HPDE6-E6E7 (cell line): ENCODE measurements around the gene TBC1D21.

Experiments used
- DNase-seq: peaks from one replicate; pipeline ENCODE4 v3.0.0; 2011; ENCODE audit warnings: missing footprints; ENCODE audit errors: extremely low spot score

TBC1D21 gene

GRCh38 chr15:73889053-73889761 is 15.8 kb downstream of the TBC1D21 start:
- no peak for DNase-seq

- no peak for DNase-seq
Measured at GRCh38 chr15:73889762-73890124, 16.4 kb downstream of the TBC1D21 start.

DNA sequence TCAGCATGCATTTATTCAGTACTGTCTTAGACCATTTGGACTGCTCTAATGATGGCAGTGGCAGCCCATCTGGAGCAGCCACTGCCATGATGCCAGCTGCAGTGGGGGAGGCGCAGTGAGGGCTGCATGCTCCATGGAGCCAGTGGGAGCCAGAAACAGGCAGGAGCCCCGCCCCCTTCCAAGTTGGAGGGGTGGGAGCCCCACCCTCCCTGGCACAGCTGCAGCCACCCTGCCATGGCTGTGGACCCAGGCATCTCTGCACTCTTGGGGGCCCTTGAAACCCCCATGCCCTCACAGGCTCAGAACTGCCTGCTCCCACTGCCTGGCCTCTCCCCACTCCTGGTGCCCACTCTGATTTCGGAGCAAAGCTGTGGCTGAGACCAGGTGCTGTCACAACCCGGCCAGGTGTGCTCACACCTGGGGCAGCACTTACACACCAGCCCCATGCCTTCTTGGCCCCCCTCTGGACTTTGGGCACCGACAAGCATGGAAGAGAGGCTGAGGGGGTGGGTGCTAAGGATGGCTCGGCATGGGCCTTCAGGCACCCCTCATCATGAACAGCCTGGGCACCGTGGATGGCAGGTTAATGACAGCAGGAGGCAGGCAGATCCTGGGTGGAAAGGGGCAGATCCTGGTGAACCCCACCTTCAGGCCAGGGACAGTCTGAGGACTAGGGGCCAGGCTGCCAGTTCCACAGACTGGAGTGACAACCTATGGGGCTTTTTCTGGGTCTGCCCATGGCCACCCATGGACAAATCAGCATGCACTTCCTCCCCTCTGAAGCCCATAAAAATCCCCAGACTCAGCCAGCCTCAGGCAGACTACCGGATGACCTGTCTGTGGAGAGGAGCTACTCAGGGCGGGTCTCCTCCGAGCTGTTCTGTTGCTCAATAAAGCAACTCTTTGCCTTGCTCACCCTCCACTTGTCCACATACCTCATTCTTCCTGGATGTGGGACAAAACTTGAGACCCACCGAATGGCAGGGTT is 18.3 kb downstream of the TBC1D21 start:
- DNase-seq, result no peak

DNA sequence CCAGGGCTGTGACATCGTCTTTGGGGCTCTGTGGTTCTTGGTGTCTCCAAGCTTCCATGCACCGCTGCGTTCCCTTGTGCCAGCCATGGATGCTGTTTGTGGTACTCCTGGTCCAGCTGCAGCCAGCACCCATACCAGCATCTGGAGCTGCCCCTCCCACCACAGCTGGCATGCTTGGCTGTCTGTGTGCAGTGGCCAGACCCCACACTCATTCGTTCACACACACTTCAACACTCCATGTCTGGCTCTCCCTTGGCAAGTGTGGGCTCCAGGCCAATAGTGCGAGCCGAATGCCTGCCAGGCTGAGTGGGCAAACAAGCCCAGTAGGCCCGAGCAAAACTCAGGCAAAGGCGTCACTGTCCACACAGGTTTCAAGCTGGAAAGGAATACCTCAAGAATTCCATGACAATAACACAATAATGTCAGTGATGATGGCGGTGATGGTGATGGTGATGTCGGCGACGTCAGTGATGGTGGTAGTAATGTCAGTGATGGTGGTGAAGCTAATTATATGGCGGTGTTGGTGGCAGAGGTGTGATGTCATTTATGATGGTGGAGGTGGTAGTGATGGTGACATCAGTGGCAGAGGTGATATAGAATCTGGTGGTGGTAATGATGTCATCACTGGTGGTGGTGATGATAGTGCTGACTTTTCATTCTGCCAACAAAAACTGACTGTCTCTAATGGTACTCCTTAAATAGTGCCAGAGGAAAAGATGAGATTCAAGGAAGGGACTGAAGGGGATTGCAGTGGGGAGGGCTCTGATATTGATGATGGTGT is 19.3 kb downstream of the TBC1D21 start:
- DNase-seq, result no peak

DNA sequence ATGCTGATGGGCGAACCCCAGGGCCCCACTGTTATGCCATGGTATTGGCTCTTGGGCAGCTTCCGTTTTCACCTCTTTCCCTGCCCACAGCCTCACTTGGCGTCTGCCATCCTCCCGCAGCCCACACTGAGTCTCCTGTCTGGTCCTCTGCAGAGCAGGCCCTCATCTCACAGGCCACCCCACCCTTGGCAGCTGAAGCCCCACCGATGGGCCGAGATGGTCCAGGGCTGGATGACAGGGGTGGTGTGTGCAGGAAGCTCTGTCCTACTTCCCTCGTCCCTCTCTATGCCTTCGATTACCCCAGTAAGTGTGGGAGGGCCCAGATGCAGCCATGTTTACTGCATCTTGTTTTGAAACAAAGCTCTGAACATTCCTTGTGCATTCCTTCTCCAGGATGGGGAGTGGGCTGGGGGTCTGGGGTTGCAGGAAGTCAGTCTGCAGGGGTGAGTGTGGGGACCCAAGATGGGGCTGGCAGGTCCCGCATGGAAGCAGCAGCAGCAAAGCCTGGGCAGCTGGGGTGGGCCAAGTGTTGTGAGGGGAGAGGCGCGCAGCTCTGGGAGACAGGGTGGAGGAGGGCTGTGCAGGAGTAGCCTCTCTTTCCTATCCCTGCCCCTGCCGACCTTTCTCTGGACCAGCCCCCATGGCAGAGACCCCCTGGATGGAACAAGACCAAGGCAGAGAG is 20.9 kb downstream of the TBC1D21 start:
- DNase-seq, result no peak

DNA sequence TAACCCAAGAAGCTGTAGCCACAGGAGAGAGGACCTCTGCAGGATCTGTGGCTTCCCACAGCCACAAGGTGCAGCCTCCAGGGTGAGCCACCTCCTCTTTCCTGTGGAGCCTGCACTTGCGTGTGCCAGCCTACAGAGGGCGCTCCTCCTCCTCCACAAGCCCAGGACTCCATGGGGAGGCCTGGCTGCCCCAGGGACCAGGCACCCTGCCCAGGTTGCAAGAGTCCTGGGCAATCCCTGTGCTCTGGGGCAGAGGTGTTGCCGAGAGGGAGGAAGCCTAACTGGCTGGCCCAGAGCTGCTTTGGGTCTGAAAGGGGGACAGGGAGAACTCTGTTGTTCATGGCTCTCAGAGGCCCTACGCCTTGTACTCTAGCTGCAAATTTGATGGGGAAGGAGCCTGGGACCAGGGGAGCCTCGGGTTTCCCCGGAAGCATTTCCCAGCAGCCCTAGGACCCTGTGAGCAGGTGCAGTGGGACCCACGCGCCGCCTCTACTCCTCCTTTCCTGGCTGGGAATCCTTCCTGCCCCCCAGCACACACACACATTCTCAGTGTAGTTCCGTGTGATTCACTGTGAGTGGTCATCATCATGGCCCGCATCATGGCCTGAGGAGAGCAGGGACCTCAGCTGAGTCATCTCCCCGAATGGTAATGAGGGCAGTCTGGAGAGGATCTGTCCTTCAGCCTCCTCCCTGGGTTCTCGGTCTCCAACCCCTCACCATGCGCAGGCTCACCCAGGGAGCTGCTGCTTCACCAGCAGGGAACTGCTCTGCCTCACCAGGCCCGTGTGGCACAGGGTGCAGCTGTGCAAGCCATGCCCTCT is 24.3 kb downstream of the TBC1D21 start:
- DNase-seq, result peak; percentile 74

DNA sequence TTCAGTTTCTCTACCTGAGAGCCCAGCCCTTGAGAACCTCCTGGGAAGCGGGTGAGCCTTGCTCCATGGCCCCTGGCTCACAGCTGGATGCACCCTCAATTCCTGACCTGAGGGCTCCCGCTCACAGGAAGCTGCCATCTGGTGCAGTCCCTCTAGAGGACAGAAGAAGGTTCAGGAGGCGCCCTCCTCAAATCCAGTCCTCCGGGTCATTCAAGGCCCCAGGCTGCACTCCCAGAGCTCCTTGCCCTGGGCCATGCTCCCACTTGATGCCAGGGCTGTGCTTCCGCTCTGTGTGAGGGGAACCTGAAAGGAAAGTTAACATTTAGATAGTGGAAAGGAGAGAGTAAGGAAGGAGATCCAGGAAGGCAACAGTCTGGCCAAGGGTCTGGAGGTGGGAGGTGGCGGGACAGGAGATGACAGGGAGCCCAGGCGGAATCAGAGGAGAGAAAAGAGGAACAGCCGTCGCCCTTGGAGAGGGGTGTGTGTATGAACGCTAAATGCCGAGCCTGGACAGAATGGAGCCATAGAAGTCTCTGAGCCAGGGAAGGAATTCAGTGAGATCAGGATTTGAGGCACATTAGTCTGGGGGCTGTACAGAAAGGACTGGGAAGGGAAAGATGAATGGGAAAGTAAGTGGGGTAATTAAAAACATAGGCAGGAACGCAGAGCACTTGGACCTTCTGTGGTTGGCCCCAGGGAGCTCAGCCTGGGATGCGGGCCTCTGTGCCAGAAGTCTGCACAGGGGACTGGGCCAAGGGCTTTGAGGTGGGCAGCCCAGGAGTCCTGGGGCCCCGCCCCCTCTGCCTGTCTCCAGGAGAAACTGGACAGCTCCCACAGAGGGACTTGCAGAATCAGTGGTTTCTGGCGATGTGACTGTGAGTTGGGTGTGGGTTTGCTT is 26.1 kb downstream of the TBC1D21 start:
- no peak for DNase-seq

GRCh38 chr15:73900095-73900712 is 26.8 kb downstream of the TBC1D21 start:
- no peak for DNase-seq

GRCh38 chr15:73901126-73901810 is 27.9 kb downstream of the TBC1D21 start:
- DNase-seq, result no peak

GRCh38 chr15:73902121-73903020 is 29.0 kb downstream of the TBC1D21 start:
- no peak for DNase-seq

- no peak for DNase-seq
Measured at GRCh38 chr15:73904026-73904815, 30.9 kb downstream of the TBC1D21 start.

DNA sequence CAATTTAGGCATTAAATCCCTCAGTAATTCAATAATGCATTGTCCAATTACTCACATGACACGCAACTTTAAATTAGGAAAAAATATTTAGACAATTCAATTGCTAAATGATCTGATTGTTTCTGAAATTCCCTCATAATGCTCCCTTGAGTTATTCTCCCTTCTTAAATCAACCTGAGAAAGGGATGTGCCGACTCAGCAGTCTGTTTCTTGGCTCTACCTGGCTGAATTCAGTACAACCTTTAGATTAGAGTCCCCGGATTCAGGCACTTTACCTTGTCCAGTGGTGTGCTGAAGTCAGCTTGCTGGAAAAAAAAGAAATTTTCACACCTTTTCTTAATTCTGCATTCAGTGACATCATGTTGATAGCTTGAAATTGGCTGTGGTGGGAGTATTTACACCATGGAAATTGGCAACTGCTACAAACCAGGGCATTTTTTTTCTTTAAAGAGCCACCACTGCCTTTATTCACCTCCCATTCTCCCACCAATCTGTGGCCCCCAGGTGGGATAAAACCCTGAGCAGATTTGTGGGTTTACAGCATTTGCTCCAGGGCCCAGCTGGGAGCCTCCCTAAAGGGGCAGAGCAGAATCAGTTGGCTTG is 32.0 kb downstream of the TBC1D21 start:
- DNase-seq, result no peak

GRCh38 chr15:73906346-73907034 is 33.1 kb downstream of the TBC1D21 start:
- DNase-seq, result no peak

DNA sequence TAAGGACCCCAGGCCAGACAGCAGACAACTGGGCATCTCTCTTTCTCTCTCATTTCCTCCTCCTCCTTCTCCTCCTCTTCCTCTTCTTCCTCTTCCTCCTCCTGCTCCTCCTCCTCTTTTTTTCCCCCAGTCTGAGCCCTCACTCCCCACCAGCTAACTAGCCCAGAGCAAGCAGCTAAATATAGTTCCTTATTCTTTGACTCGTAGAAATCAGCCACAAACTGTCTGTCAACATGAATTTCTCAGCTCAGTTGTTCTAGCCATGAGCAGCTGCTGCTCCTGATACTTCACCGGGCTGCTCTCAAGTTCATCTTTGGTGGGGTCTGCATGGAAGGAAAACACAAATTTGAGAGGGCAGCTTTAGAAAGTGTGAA is 33.7 kb downstream of the TBC1D21 start:
- no peak for DNase-seq

- peak; percentile 80 for DNase-seq
Measured at GRCh38 chr15:73908030-73908821, 34.9 kb downstream of the TBC1D21 start.
